H1 (cell line): ENCODE measurements around the gene E2F1. TPM values are rescaled to one million over a fixed set of nuclear protein-coding genes. Genes with fewer than 3 reads are reported as not detected.

ENCODE experiments used
- CTCF ChIA-PET: fragments of 300-600 bp; sonication (Branson Sonifier 250); formaldehyde crosslinking; loops from one replicate; lab custom pipeline; 2021; ENCODE audit not compliant: partially characterized antibody; lab: Charles Lee
- POLR2A ChIA-PET: fragments of 300-600 bp; sonication (Branson Sonifier 250); formaldehyde crosslinking; loops from one replicate; lab custom pipeline; 2021; ENCODE audit warnings: inconsistent platforms; ENCODE audit not compliant: partially characterized antibody; lab: Charles Lee
- DNase-seq, 2 experiments: peaks; one replicate each; pipeline versions ENCODE4 v3.0.0 to v3.0.0-alpha.2; 2010 to 2022; ENCODE audit warnings: low spot score in 2 of 2, low read depth in 1 of 2, mixed read lengths in 1 of 2
- FAIRE-seq: peaks from 2 replicates; lab custom pipeline; 2011; peaks lifted over from hg19 to GRCh38; lab: Jason Lieb, UNC
- H2AFZ ChIP-seq: 2 replicates; pipeline ENCODE4 v1.8.1; 2012; ENCODE audit warnings: low read length, inconsistent platforms
- H2AK5ac ChIP-seq: 2 replicates; pipeline ENCODE4 v1.6.1; 2013; ENCODE audit warnings: low read depth, low read length
- H2BK120ac ChIP-seq: replicated peaks from 2 replicates; pipeline ENCODE3; 2013; ENCODE audit warnings: low read depth, low read length, inconsistent platforms
- H2BK12ac ChIP-seq: 2 replicates; pipeline ENCODE4 v1.6.1; 2013; ENCODE audit warnings: low read depth, low read length
- H2BK15ac ChIP-seq: 2 replicates; pipeline ENCODE4 v1.6.1; 2013; ENCODE audit warnings: low read length
- H2BK20ac ChIP-seq: 2 replicates; pipeline ENCODE4 v1.6.1; 2013; ENCODE audit warnings: low read length
- H2BK5ac ChIP-seq: 2 replicates; pipeline ENCODE4 v1.6.1; 2013; ENCODE audit warnings: low read depth, low read length
- H3K14ac ChIP-seq: 2 replicates; pipeline ENCODE4 v1.6.1; 2013; ENCODE audit warnings: inconsistent platforms; ENCODE audit not compliant: insufficient read length
- H3K18ac ChIP-seq: 2 replicates; pipeline ENCODE4 v1.6.1; 2013; ENCODE audit warnings: low read length; ENCODE audit errors: extremely low read depth
- H3K23ac ChIP-seq: 2 replicates; pipeline ENCODE4 v1.6.1; 2013; ENCODE audit warnings: inconsistent platforms; ENCODE audit not compliant: insufficient read length
- H3K23me2 ChIP-seq: 2 replicates; pipeline ENCODE4 v1.6.1; 2013; ENCODE audit warnings: low read depth, low read length
- H3K27ac ChIP-seq: 2 replicates; pipeline ENCODE4 v1.6.1; 2011; ENCODE audit warnings: low read depth, low read length, inconsistent platforms
- H3K27me3 ChIP-seq, 4 experiments: replicated peaks in 1 of 4; 1 replicate in 1 of 4; 2 replicates in 3 of 4; pipeline versions ENCODE4 v1.6.1 to v1.8.1; 2011 to 2013; ENCODE audit warnings: low read length in 3 of 4, mild to moderate bottlenecking in 3 of 4, inconsistent platforms in 2 of 4, mixed read lengths in 2 of 4, moderate library complexity in 1 of 4; ENCODE audit not compliant: control insufficient read depth in 3 of 4, insufficient read depth in 3 of 4; ENCODE audit errors: extremely low read depth in 1 of 4
- H3K36me3 ChIP-seq, 4 experiments: 2 replicates each; pipeline versions ENCODE4 v1.6.1 to v1.8.1; 2011 to 2013; ENCODE audit warnings: mild to moderate bottlenecking in 4 of 4, low read length in 3 of 4, moderate library complexity in 2 of 4, control low read depth in 1 of 4, inconsistent platforms in 1 of 4; ENCODE audit not compliant: insufficient read depth in 4 of 4, control insufficient read depth in 2 of 4
- H3K4ac ChIP-seq: replicated peaks from 2 replicates; pipeline ENCODE3; 2013; ENCODE audit warnings: low read length, low read depth, mixed read lengths, inconsistent platforms; ENCODE audit not compliant: insufficient read length
- H3K4me1 ChIP-seq, 4 experiments: replicated peaks in 1 of 4; 1 replicate in 1 of 4; 2 replicates in 3 of 4; pipeline versions ENCODE4 v1.6.1 to v1.8.1; 2011 to 2013; ENCODE audit warnings: low read length in 3 of 4, inconsistent platforms in 2 of 4, mixed read lengths in 1 of 4; ENCODE audit not compliant: insufficient read depth in 4 of 4, control insufficient read depth in 3 of 4
- H3K4me2 ChIP-seq, 2 experiments: 2 replicates each; pipeline versions ENCODE4 v1.6.1 to v1.8.1; 2011 to 2013; ENCODE audit warnings: low read depth in 2 of 2, low read length in 2 of 2, control low read depth in 1 of 2, inconsistent platforms in 1 of 2, mild to moderate bottlenecking in 1 of 2; ENCODE audit not compliant: insufficient read depth in 1 of 2
- H3K4me3 ChIP-seq, 4 experiments: fragments of 200-600, 300-600 bp in 1 of 4; sonication (generic), shearing (Covaris generic), sonication (Bioruptor Twin) in 1 of 4; 2 replicates each; pipeline versions ENCODE4 v1.5.1 to v1.8.1; 2011 to 2016; ENCODE audit warnings: low read length in 4 of 4, low read depth in 3 of 4, control low read depth in 2 of 4, inconsistent platforms in 2 of 4, mild to moderate bottlenecking in 2 of 4, mixed read lengths in 1 of 4, moderate library complexity in 1 of 4; ENCODE audit not compliant: insufficient read depth in 2 of 4; ENCODE audit errors: extremely low read depth in 1 of 4
- H3K56ac ChIP-seq: replicated peaks from 2 replicates; pipeline ENCODE3; 2013; ENCODE audit warnings: low read depth, mild to moderate bottlenecking, mixed read lengths, low read length, inconsistent platforms; ENCODE audit not compliant: insufficient read length
- H3K79me1 ChIP-seq: 2 replicates; pipeline ENCODE4 v1.6.1; 2013; ENCODE audit warnings: low read depth, low read length, control low read depth
- H3K79me2 ChIP-seq, 2 experiments: 2 replicates each; pipeline versions ENCODE4 v1.6.1 to v1.8.1; 2012 to 2013; ENCODE audit warnings: low read length in 2 of 2, mild to moderate bottlenecking in 2 of 2, inconsistent platforms in 1 of 2; ENCODE audit not compliant: insufficient read depth in 2 of 2, control insufficient read depth in 1 of 2
- H3K9ac ChIP-seq, 4 experiments: replicated peaks in 1 of 4; 1 replicate in 1 of 4; 2 replicates in 3 of 4; pipeline versions ENCODE4 v1.6.1 to v1.8.1; 2011 to 2013; ENCODE audit warnings: low read depth in 3 of 4, low read length in 3 of 4, control low read depth in 2 of 4, mild to moderate bottlenecking in 2 of 4, moderate library complexity in 2 of 4, inconsistent platforms in 1 of 4; ENCODE audit errors: extremely low read depth in 1 of 4
- H3K9me3 ChIP-seq, 2 experiments: 2 replicates each; pipeline versions ENCODE4 v1.6.1 to v1.8.1; 2012 to 2013; ENCODE audit warnings: mild to moderate bottlenecking in 2 of 2, moderate library complexity in 2 of 2, control low read depth in 1 of 2, inconsistent platforms in 1 of 2, low read depth in 1 of 2, low read length in 1 of 2, mixed read lengths in 1 of 2; ENCODE audit not compliant: insufficient read depth in 2 of 2
- H4K20me1 ChIP-seq, 2 experiments: replicated peaks in 1 of 2; 2 replicates each; pipeline versions ENCODE3 to v1.8.1; 2011 to 2013; ENCODE audit warnings: inconsistent platforms in 2 of 2, low read length in 2 of 2, mild to moderate bottlenecking in 1 of 2; ENCODE audit not compliant: insufficient read depth in 2 of 2, control insufficient read depth in 1 of 2
- H4K5ac ChIP-seq: 2 replicates; pipeline ENCODE4 v1.6.1; 2013; ENCODE audit warnings: low read length, low read depth, mixed read lengths, inconsistent platforms; ENCODE audit not compliant: insufficient read length
- H4K8ac ChIP-seq: 2 replicates; pipeline ENCODE4 v1.8.0; 2013; ENCODE audit warnings: mild to moderate bottlenecking, moderate library complexity, low read length, inconsistent platforms; ENCODE audit not compliant: insufficient read depth; ENCODE audit errors: extremely low read depth
- H4K91ac ChIP-seq: replicated peaks from 2 replicates; pipeline ENCODE3; 2013; ENCODE audit warnings: low read length, mixed read lengths, inconsistent platforms; ENCODE audit not compliant: insufficient read length
- BACH1 ChIP-seq: IDR thresholded peaks from 2 replicates; pipeline ENCODE4 v1.6.1; 2012; ENCODE audit warnings: low read length, improper control_type of control experiment
- HDAC6 ChIP-seq: IDR thresholded peaks from one replicate; pipeline ENCODE4 v1.7.1; 2012; ENCODE audit warnings: low read depth, mild to moderate bottlenecking, inconsistent platforms, low read length, moderate library complexity
- MAX ChIP-seq: IDR thresholded peaks from 2 replicates; pipeline ENCODE4 v1.6.1; 2012; ENCODE audit warnings: inconsistent platforms
- NANOG ChIP-seq: IDR thresholded peaks from 2 replicates; pipeline ENCODE4 v1.6.1; 2011; ENCODE audit warnings: low read length, low read depth, mild to moderate bottlenecking, inconsistent platforms; ENCODE audit not compliant: insufficient read depth, poor library complexity, severe bottlenecking
- POU5F1 ChIP-seq: IDR thresholded peaks from 2 replicates; pipeline ENCODE4 v1.6.1; 2011; ENCODE audit warnings: low read depth, mild to moderate bottlenecking, low read length, moderate library complexity
- SIN3A ChIP-seq, 2 experiments: IDR thresholded peaks in 1 of 2; conservative IDR thresholded peaks in 1 of 2; 2 replicates each; pipeline ENCODE4 v1.6.1; 2011 to 2012; ENCODE audit warnings: low read length in 2 of 2, improper control_type of control experiment in 1 of 2, low read depth in 1 of 2, mild to moderate bottlenecking in 1 of 2
- TAF7 ChIP-seq: optimal IDR thresholded peaks from 2 replicates; pipeline ENCODE3; 2011; ENCODE audit warnings: low read depth, mild to moderate bottlenecking, inconsistent platforms, low read length, moderate library complexity, borderline replicate concordance
- YY1 ChIP-seq: IDR thresholded peaks from 2 replicates; pipeline ENCODE4 v1.6.1; 2011; ENCODE audit warnings: low read depth, mild to moderate bottlenecking, low read length
- WGBS, 2 experiments: shearing (Covaris generic) in 1 of 2; methylation state at CpG; one replicate each; pipeline versions ENCODE4 v1.1.6 to v1.1.7; 2013 to 2015; ENCODE audit warnings: low lambda C conversion rate in 2 of 2, mixed read lengths in 2 of 2, inconsistent platforms in 1 of 2, low coverage in 1 of 2, missing lambda C conversion rate in 1 of 2; ENCODE audit not compliant: insufficient replicate concordance in 2 of 2, insufficient coverage in 1 of 2, insufficient read length in 1 of 2; ENCODE audit errors: extremely low coverage in 1 of 2, missing lambda C conversion rate in 1 of 2; 5-methylcytosine and 5-hydroxymethylcytosine counted together
- polyA plus RNA-seq, 7 experiments: library from polyadenylated mRNA; depleted of rRNA in 3 of 7; stranded (reverse) in 5 of 7; unstranded in 2 of 7; fragments of >200 nt in 5 of 7; fragments of 200-250 nt in 2 of 7; gene quantifications; 1 replicate in 5 of 7; 2 replicates in 1 of 7; 4 replicates in 1 of 7; pipeline versions ENCODE4 v1.2.1 to v1.2.3, GENCODE V29; 2011 to 2013; ENCODE audit warnings: missing spikeins in 2 of 7, mixed read lengths in 2 of 7
- total RNA-seq: library from RNA; stranded (reverse); fragmentation: NEBNext Ultra II Directional; extraction: Animal tissue kit (Norgen Biotek cat#: 25700); gene quantifications from 2 replicates; pipeline ENCODE4 v1.2.1, GENCODE V29; 2021

E2F1 gene
- total and polyA plus RNA-seq, 2 of the 8 experiments (the other 6 are each of a cell fraction or from before 2014, with no cell fraction given), result 33.4 to 35.8 TPM

- Histone ChIP-seq H3K79me1 (no peaks in the 10 kb centered on the region), H2BK15ac (no peak overlapping the region), H3K14ac (no peak overlapping the region), H3K36me3 (peaks cover 0 to 18% (median 0%) of the 10 kb centered on the region in 4 experiments; a peak in 2 of 8 replicates), H3K18ac (no peak overlapping the region), H2AK5ac (no peak overlapping the region), H3K4me3 (no peak overlapping the region), H3K23me2 (peaks cover 2% of the 10 kb centered on the region; the same call in 1 of the 2 replicates), H3K4me1 (no peaks in the 10 kb centered on the region), H3K23ac (no peak overlapping the region), H3K4ac (no peak overlapping the region), H4K91ac (no peak overlapping the region), H3K27ac (no peak overlapping the region), H2BK120ac (no peak overlapping the region), H4K5ac (no peak overlapping the region), H2BK20ac (no peak overlapping the region), H3K9me3 (no peaks in the 10 kb centered on the region), H2BK12ac (no peak overlapping the region), H3K9ac (no peak overlapping the region; a peak in 1 of 7 replicates), H3K56ac (no peak overlapping the region), H2BK5ac (no peak overlapping the region), H4K8ac (peak overlapping the region; percentile 87), H4K20me1 (peaks cover 0 to 4% of the 10 kb centered on the region in 2 experiments), H3K27me3 (no peaks in the 10 kb centered on the region), H3K4me2 (no peak overlapping the region), H2AFZ (no peak overlapping the region), H3K79me2 (no peaks in the 10 kb centered on the region)
- FAIRE-seq, result no peak
- 88% methylated on average over 4 of the region's 4 CpGs; no CpG with 5 or more reads in 1 of the 2 experiments for WGBS, 2 experiments
- ChIA-PET POLR2A (no interaction called here), CTCF (interaction anchor here (1.6 kb wide), 1 partner anchor 9 kb away, joined by 7 read pairs; no protein-coding TSS in a partner anchor)
- no peak for DNase-seq
- TF ChIP-seq NANOG (no peak), BACH1 (no peak), HDAC6 (no peak), MAX (no peak), SIN3A (conservative IDR thresholded peaks at IDR 0.05 in 1 of 2, IDR thresholded peaks at IDR 0.05 in 1 of 2; ENCODE audit: low read depth in 1 of 2, low read length in 2 of 2) (no peak), YY1 (no peak), POU5F1 (no peak), TAF7 (no peak)
Measured at GRCh38 chr20:33645072-33645358, 41.2 kb downstream of the E2F1 start.
